Tibial artery (tissue), 4 donors: ENCODE measurements around the gene TSPAN18.

Experiments
- DNase-seq, 2 donors: peaks; one replicate each; pipeline ENCODE4 v3.0.0-alpha.2; 2019
- H3K27ac ChIP-seq, 2 donors: fragments of 200-600 bp; sonication (generic) in 1 of 2; 1 replicate in 1 of 2; 2 replicates in 1 of 2; pipeline ENCODE4 v1.5.1; 2018 to 2019; ENCODE audit warnings: mild to moderate bottlenecking in 1 of 2
- H3K27me3 ChIP-seq, 2 donors: fragments of 200-600 bp; sonication (generic) in 1 of 2; one replicate each; pipeline versions ENCODE4 v1.5.1 to v1.6.0; 2016 to 2019
- H3K36me3 ChIP-seq, 3 donors: fragments of 200-600 bp; sonication (generic) in 2 of 3; one replicate each; pipeline ENCODE4 v1.5.1; 2016 to 2019; ENCODE audit warnings: mild to moderate bottlenecking in 2 of 3
- H3K4me1 ChIP-seq, 4 donors: fragments of 200-600 bp; sonication (generic) in 2 of 4; 1 replicate in 3 of 4; 2 replicates in 1 of 4; pipeline ENCODE4 v1.5.1; 2016 to 2019
- H3K4me3 ChIP-seq, 2 donors: fragments of 200-600 bp; sonication (generic) in 1 of 2; 1 replicate in 1 of 2; 2 replicates in 1 of 2; pipeline ENCODE4 v1.5.1; 2018 to 2019; ENCODE audit warnings: mild to moderate bottlenecking in 2 of 2
- H3K9me3 ChIP-seq, 3 donors: fragments of 200-600 bp; sonication (generic) in 1 of 3; one replicate each; pipeline ENCODE4 v1.5.1; 2016 to 2019
- intact Hi-C: fragments of 100-400 bp; cut with DNase I; formaldehyde crosslinking; loops from one replicate; pipeline ENCODE4 v1.15.0; 2023; ENCODE audit warnings: low total_unique reads
- TF ChIP-seq, protein P1 (sequence below), 2 experiments: fragments of 200-600 bp in 1 of 2; fragments of 450-650 bp in 1 of 2; IDR thresholded peaks; one replicate each; pipeline ENCODE4 v1.5.1; 2017 to 2019; ENCODE audit warnings: antibody characterized with exemption in 2 of 2, mild to moderate bottlenecking in 1 of 2, moderate library complexity in 1 of 2

The TSPAN18 gene

DNA sequence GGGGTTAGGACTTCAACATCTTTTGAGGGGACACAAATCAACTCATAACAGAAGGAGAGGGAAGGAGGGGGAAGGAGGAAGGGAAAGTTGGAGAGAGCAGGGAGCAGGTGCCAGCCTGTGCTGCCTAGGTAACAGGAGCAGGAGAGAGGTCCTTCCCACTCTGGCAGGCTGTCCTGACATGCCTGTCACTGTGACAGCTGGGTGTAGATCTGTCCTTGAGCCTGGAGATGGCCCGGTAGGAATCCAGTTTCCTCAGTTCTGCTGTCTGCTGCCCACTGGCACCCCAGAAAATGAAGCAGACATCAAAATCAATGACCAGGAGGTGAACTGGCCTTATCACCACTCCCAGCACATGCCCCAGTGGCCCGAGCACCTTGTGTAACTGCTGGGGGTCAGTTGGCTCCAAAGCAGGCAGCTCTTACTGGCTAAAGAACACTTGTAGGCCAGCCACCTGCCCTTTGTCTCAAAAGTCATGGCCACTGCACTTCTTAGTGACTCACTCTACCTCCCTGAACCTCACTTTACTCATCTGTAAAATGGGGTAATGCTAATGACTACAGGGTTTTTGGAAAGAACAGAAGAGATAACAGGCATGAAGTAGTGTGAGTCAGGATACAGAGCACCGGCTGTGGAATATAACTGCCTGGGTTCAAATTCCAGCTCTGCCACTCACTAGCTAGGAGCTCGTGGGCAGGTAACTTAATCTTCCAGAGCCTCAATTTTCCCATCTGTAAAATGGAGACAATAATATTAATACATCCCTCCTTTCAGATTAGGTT lies 8.0 kb upstream of the TSPAN18 start:
- TF ChIP-seq, protein P1, sequence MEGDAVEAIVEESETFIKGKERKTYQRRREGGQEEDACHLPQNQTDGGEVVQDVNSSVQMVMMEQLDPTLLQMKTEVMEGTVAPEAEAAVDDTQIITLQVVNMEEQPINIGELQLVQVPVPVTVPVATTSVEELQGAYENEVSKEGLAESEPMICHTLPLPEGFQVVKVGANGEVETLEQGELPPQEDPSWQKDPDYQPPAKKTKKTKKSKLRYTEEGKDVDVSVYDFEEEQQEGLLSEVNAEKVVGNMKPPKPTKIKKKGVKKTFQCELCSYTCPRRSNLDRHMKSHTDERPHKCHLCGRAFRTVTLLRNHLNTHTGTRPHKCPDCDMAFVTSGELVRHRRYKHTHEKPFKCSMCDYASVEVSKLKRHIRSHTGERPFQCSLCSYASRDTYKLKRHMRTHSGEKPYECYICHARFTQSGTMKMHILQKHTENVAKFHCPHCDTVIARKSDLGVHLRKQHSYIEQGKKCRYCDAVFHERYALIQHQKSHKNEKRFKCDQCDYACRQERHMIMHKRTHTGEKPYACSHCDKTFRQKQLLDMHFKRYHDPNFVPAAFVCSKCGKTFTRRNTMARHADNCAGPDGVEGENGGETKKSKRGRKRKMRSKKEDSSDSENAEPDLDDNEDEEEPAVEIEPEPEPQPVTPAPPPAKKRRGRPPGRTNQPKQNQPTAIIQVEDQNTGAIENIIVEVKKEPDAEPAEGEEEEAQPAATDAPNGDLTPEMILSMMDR (IDR thresholded peaks at IDR 0.05), result no peak
- intact Hi-C loops, result no loop called here

DNA sequence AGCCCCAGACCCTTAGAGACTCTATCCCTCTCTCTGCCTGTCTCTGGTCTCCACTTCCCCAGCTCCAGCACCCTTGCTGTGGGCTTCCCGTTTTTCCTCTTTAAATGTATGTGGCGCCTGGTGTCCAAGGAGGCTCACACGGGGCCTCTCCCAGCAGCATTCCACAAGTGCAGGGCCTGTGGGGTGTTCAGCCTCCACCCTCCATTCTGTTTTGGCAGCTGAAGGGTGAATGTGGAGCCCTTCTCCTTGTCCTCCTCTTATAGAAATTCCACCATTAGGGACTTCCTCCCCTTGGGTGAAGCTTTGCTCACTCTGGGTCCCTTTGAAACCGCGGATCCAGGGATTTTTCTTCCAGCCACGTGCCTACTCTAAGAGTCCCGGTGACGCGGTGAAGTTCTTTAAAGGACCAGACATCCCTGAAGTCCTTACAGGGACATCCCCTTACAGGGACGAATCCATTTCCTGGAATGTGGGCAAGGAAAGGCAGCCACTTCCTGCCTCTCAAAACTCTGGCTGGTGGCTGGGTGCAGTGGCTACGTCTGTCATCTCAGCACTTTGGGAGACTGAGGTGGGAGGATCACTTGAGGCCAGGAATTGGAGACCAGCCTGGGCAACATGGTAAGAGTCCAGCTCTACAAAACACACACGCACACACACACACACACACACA lies 1.6 kb upstream of the TSPAN18 start:
- TF ChIP-seq, protein P1 (IDR thresholded peaks at IDR 0.05), result no peak
- Histone ChIP-seq H3K4me3 (no peak overlapping the region), H3K9me3 (no peaks in the 10 kb centered on the region), H3K27ac (peak overlapping the region in 1 of 2 donors; percentile 0), H3K36me3 (no peaks in the 10 kb centered on the region), H3K27me3 (peaks cover 0 to 2% of the 10 kb centered on the region in 2 donors), H3K4me1 (peaks cover 0 to 33% (median 23%) of the 10 kb centered on the region in 4 donors)
- no peak for DNase-seq
- intact Hi-C loops, result loop anchor here (5.0 to 10.0 kb wide), 4 partner anchors 57 to 187 kb away; partner anchors contain the start of gene CD82

More for the DNA sequence above, 8.0 kb upstream of the TSPAN18 start:
- Histone ChIP-seq H3K36me3 (no peaks in the 10 kb centered on the region), H3K27ac (no peak overlapping the region), H3K9me3 (peaks cover 0 to 5% (median 0%) of the 10 kb centered on the region in 3 donors), H3K4me3 (no peak overlapping the region), H3K27me3 (no peaks in the 10 kb centered on the region), H3K4me1 (no peaks in the 10 kb centered on the region)
- DNase-seq, result no peak

DNA sequence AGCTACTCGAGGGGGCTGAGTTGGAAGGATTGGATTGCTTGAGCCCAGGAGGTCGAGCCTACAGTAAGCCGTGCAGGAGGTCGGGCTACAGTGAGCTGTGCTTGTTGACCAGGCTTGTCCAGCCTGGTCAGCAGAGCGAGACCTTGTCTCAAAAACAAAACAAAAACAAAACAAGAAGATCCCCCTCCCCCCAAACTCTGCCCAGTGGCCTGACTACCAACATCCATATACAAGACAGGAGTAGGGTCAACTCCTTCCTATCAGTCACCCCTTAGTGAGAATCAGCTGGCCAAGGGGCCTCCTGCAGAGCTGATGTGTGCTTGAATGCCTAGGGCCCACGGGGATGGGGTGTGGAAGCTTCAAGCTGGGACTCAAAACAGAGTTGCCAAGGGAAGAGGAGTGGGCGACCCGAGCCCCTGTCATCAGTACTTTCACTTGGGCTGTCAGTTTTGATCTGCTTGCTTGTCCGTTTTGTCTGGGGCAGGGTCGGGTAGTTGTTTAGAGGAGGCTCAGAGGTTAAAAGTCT lies 942 bp upstream of the TSPAN18 start:
- DNase-seq, result no peak
- intact Hi-C loops, result loop anchor here (5.0 to 10.0 kb wide), 4 partner anchors 56 to 186 kb away; partner anchors contain the start of gene CD82
- TF ChIP-seq, protein P1 (IDR thresholded peaks at IDR 0.05), result no peak
- Histone ChIP-seq H3K27me3 (peaks cover 0 to 2% of the 10 kb centered on the region in 2 donors), H3K4me1 (peaks cover 0 to 33% (median 23%) of the 10 kb centered on the region in 4 donors), H3K9me3 (no peaks in the 10 kb centered on the region), H3K36me3 (no peaks in the 10 kb centered on the region), H3K4me3 (no peak overlapping the region), H3K27ac (peak overlapping the region; percentile 37 to 64)

DNA sequence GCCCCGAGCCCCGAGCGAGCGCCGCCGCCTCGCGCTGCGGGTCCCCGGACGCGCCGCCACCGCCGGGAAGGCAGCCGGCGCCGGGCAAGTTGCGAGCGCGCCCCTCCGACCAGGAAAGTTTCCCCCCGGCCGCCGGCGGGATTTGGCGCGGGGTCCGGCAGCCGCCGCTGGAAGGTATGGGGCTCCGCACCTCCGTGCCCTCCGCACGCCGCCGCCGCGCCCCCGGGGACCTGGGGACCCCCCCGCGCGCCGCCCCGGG lies 281 bp downstream of the TSPAN18 start:
- intact Hi-C loops, result loop anchor here (5.0 to 10.0 kb wide), 4 partner anchors 55 to 185 kb away; partner anchors contain the start of gene CD82
- Histone ChIP-seq H3K36me3 (no peaks in the 10 kb centered on the region), H3K27me3 (peaks cover 0 to 2% of the 10 kb centered on the region in 2 donors), H3K27ac (peak overlapping the region; percentile 59 to 60), H3K9me3 (no peaks in the 10 kb centered on the region), H3K4me3 (peak overlapping the region; percentile 61 to 73), H3K4me1 (peaks cover 0 to 33% (median 23%) of the 10 kb centered on the region in 4 donors)
- TF ChIP-seq, protein P1 (IDR thresholded peaks at IDR 0.05), result no peak
- DNase-seq, result no peak

DNA sequence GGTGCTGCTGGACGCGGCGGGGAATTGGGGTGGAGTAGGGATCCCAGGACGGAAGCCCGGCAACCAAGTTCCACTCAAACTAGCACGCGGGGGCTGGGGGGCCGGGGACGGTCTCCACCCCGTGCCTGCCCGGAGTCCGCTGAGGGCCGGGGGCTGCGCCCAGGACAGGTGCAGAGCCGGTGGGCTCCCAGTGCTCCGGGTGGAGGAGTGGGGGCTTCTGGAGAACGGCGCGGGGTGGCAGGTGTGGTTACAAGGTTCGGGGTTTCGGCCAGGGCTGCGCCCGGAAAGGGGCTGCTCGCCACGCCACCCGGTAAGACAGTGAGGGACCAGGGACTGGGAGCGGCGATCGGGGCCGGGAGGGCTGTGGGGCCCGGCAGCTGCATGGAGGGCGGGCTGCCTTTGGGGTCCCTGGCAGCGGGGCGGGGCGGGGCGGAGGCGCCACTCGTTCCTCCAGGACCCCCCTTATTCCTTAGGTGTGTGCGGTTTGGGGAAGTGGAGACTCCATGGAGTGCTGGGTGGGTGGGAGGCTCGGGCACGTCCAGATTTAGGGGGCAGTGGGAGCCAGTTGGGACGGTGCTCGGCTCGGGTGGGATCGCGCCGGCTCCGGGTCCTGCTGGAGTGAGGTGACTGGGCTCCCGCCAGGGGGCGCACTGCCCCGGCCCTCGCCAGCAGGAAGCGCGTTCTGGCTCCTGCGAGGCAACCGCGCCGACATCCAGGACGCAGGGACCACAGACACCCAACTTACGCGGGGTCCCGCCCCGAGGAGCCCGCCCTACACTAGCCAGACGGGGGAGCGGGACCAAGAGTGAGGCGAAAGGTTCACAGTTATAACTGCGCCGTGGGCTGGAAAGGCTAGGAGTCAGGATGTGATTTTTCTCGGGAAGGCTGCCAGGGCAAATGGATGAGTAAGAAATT lies 868 bp downstream of the TSPAN18 start:
- Histone ChIP-seq H3K27ac (peak overlapping the region; percentile 59 to 60), H3K4me3 (peak overlapping the region; percentile 61 to 73), H3K4me1 (peaks cover 0 to 33% (median 23%) of the 10 kb centered on the region in 4 donors), H3K36me3 (no peaks in the 10 kb centered on the region), H3K27me3 (peaks cover 0 to 2% of the 10 kb centered on the region in 2 donors), H3K9me3 (no peaks in the 10 kb centered on the region)
- intact Hi-C loops, result loop anchor here (2.0 to 10.0 kb wide), 5 partner anchors 55 to 185 kb away; partner anchors contain the start of gene CD82
- peak; percentile 72 to 89 for DNase-seq
- TF ChIP-seq, protein P1 (IDR thresholded peaks at IDR 0.05), result peak; percentile 94 to 96
